Loucy (cell line): ENCODE results near the gene EPX.

Experiments
- CTCF ChIP-seq: fragments of 200-600 bp; sonication (generic); conservative IDR thresholded peaks from 2 replicates; pipeline ENCODE4 v1.5.1; 2014; ENCODE audit warnings: mild to moderate bottlenecking, antibody characterized with exemption, low read length
- EZH2phosphoT487 ChIP-seq: fragments of 200-600 bp; IDR thresholded peaks from 2 replicates; pipeline ENCODE4 v1.6.1; 2018; ENCODE audit warnings: antibody characterized with exemption, mild to moderate bottlenecking, moderate library complexity, borderline replicate concordance

GRCh38 chr17:58158181-58158580 is 34.3 kb upstream of the EPX start:
- no peak for TF ChIP-seq CTCF
- no peak for TF ChIP-seq EZH2phosphoT487
